Measurements from ENCODE around the gene C1orf87.

DNA sequence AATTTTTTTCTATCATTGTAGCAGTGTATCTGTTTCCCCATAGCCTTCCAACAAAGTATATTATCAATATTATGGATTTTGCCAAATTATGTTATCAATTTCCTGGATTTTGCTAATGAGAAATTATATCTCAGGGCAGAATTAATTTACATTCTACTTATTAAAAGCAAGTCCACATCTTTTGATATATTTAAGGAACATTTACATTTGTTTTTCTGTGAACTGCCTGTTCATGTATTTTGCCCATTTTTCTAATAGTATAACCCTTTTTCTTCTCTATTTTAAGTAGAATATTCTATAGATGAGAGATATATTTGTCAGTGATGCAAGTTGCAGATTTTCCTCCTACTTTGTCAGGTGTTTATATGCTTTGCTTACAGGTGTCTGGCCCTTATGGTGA is 24.4 kb downstream of the C1orf87 start:
- TF ChIP-seq, protein P1, sequence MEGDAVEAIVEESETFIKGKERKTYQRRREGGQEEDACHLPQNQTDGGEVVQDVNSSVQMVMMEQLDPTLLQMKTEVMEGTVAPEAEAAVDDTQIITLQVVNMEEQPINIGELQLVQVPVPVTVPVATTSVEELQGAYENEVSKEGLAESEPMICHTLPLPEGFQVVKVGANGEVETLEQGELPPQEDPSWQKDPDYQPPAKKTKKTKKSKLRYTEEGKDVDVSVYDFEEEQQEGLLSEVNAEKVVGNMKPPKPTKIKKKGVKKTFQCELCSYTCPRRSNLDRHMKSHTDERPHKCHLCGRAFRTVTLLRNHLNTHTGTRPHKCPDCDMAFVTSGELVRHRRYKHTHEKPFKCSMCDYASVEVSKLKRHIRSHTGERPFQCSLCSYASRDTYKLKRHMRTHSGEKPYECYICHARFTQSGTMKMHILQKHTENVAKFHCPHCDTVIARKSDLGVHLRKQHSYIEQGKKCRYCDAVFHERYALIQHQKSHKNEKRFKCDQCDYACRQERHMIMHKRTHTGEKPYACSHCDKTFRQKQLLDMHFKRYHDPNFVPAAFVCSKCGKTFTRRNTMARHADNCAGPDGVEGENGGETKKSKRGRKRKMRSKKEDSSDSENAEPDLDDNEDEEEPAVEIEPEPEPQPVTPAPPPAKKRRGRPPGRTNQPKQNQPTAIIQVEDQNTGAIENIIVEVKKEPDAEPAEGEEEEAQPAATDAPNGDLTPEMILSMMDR (IDR thresholded peaks at IDR 0.05; ENCODE audit: borderline replicate concordance, extremely low read depth, low read length, poor library complexity, severe bottlenecking): no peak
- no peak for TF ChIP-seq EZH2 (IDR thresholded peaks at IDR 0.05; ENCODE audit: borderline replicate concordance, low read depth, low read length, severe bottlenecking)
